ENCODE data around the gene FAM83D. TPM values are rescaled to one million over a fixed set of nuclear protein-coding genes. Genes with fewer than 3 reads are reported as not detected.
"Not testable (repeated sequence)": the region's sequence is repeated elsewhere in the genome, so short reads cannot be mapped to it uniquely, and the experiment has no call there.

Gene FAM83D
- total RNA-seq, 1 donor from 2014 or later, result 11.7 TPM

DNA sequence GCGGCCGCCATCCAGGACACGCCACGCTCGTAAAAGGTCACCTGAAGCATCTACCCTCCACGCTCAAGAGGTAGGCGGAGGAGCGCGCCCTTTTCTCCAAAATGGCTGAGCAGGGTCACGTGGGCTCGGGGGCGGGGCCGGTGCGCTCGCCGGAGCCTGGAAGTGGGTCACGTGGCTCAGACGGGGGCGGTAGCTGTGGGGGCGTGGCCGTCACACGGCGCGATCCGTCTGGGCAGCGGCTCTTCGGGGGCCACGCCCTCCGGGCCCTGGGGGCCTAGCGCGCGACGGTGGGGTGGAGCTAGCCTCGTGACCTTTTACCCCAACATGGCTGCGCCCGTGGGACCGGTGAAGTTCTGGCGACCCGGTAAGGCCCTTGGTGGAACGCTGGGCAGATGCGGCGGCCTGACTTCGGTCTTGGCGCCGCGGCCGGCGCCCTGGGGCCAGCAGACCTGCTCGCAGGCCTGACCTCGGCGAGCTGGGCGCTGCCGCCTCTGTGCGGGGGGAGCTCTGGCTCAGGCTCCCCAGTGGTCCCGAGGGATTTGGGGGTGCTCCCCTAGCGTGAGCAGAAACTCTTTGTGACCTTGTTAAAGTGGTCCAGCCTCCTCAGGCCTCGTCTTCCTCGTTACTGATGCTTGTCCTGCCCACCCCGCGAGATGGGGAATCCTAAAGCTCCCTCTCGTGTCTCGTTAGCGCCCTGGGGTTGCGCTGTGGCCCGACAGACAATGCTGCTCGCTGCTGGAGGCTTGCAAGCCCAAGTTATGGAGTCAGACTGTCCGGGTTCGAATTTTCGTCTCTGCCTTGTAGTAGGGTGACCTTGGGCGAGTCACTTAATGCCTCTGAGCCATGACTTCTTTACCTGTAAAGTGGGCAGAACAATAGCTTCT lies 36.1 kb downstream of the FAM83D start, which contains the start of gene DHX35:
DHX35 (plus strand) TSS at position 301 of the 884 bp plus-strand sequence; CDS start at position 325, 24 bp downstream.
- DNase-seq (ENCODE audit: extremely low read depth, low read depth, low spot score), result peak; percentile 44

DNA sequence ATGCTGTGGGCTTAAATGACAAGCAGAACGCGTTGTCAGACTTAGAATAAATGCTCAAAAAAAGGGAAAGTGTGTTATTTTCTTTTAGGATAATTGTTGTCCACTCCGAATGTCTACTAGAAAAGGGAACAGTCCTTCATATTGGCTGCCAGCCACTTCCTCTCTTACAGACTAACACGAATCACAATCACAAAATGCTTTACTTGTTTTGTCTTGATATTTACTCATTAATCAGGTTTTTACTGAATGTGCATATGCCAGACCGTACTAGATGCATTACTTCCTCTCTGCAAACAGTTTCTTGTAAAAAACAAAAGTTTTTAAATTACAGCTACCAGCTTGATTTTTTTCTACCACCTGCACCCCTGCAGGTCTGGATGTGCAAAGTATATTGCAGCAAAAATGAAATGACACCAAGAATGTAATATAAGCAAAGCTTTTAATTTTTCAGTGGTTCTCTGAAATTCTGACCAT lies 36.7 kb downstream of the FAM83D start:
- DNase-seq (ENCODE audit: extremely low read depth, low read depth, low spot score), result no peak

DNA sequence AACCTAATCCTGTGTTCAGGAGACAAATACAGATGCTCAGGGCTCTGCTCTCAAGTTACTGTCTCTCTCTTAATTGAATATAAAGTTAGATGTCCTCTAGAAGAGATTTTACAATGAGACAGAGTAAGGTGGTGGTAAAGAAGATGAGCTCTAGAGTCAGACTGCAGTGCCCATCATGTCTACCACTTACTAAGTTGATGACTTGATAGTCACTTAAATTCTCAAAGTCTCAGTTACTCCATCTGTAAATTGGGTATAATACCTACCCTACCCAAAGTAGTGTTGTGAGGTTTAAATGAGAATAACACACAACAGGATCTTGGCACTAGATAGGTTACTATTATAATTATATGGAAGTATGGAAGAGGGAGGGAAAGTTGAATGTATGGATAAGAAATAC lies 37.5 kb downstream of the FAM83D start:
- no peak for DNase-seq (ENCODE audit: extremely low read depth, low read depth, low spot score)

DNA sequence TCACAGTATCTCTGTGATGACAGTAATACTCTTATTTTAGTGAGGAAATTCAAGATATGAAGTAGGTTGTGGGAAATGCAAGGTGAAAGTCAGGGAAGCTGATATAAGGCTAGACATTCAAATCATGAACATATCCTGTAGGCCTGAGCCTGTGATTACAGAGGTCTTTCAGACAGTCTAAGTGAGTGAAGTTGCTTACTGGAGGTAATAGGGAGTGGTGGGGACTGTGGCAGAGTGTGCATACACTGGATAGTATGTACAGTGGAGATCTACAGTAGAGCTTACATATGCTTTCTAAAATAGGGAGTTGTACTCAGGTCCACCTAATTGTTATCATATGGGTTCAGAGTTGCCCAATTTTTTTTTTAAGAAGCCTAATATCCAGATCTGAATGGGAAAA lies 39.0 kb downstream of the FAM83D start:
- no peak for DNase-seq (ENCODE audit: extremely low read depth, low read depth, low spot score)

DNA sequence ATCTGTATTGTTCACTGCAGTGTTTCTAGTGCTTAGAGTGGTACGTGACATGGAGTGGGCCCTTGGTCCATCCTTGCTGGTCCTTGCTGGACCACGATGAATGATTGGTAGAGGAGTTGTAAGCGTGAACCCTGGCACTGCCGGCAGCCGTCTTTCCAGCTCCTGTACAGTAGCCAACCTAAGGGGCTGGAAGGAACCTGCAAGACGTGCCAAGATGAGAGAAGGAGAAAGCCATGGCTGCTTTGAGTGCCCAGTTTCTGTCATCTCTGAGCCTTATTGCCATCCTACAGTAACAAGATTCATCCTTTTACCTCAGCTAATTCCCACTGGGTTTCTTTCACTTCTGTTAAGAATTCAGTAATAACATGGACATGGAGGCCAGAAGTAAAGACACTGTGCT lies 41.9 kb downstream of the FAM83D start:
- no peak for DNase-seq (ENCODE audit: extremely low read depth, low read depth, low spot score)

DNA sequence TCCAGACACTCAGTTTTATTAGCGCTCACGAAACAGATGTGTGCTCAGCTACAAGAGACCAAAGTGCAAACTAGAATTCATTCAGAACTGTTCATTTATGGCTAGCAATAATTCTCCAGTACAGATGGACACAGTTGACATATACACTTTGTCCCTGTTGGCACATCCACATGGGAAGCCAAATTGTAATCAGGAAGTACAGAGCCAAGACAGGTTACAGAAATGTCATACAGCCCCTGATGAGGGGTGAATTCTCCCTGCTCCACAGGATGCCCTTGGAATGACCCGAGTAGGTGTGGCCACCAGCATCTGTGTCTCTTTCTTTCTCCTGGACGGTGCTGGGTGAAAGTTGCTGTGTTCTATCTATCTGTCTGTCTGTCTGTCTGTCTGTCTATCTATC lies 43.5 kb downstream of the FAM83D start:
- DNase-seq (ENCODE audit: extremely low read depth, low read depth, low spot score), result no peak

DNA sequence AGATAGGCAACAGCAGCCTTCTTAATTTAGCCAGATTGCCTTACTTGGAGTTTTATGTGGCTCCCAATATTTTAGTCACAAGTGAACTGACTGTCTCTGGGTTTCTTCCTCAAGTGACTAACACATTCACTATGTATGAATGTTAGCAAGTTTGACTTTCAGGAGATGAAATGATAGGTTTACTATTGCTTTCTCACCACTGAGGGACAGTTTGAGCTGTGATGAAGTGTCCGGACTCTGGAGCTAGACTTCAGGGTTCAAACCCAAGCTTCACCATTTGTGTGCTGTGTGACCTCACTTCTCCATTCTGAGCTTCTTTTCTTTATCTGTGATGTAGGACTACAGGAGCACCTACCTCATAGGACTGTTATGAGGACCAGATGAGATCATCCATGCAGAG lies 44.1 kb downstream of the FAM83D start:
- DNase-seq (ENCODE audit: extremely low read depth, low read depth, low spot score), result no peak

DNA sequence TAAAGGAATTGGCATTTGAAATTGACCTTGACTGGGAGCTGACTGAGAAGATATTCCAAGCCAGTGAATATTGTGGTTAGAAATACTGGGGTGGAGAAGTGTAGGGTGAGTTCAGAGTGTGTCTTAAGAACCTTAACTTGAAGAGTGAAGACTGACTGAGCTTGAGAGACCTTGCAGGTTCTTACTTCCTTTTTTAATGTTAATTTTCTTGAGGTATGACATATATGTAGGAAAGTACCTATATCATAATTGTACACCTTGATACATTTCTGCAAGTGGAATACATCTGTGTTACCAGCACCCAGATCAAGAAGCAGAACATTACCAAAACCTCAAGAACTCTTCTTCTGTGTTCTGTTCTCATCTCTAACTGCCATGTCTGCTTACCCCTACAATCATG lies 46.9 kb downstream of the FAM83D start:
- DNase-seq (ENCODE audit: extremely low read depth, low read depth, low spot score), result no peak

DNA sequence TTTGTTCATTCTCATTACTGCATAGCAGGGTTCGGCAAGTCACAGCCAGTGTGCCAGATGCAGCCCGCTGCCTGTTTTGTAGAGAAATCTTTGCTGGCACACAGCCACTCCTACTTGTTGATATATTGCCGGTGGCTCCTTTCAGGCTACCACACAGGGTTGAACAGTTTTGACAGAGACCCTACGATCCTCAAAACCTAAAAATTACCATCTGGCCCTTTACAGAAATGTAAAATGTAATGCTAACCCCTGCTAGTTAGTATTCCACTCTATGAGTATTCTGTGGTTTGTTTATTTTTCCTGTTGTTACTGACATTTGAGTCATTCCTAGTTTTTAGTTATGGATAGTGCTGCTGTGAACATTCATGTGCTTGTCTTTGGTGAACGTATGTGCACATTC lies 47.4 kb downstream of the FAM83D start:
- DNase-seq (ENCODE audit: extremely low read depth, low read depth, low spot score), result no peak

DNA sequence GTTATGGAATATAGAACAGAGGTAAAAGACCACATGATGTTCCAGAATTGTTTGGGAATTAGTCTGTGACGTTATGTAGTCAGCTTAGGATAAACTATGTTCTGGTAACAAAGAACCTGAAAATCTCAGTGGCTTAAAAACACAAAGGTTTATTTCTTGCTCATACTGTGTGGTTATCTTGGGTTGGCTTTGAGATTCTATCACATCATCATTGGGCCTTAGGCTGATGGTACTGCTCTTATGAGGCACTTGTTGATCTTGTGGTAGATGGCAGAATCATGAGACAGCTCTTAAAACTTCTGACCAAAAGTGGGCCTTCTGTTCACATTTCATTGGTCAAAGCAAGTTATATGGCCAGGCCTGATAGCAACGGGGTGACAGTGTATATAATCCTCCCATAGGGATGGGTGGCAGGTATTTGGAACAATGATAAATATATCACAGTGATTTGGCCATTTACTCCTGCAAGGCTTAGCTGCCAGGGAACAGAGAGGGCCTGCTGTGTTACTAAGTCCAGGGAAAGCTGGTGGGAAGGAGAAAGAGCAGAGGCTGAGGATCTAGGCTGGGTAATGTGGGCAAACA lies 49.4 kb downstream of the FAM83D start:
- DNase-seq (ENCODE audit: extremely low read depth, low read depth, low spot score), result no peak

DNA sequence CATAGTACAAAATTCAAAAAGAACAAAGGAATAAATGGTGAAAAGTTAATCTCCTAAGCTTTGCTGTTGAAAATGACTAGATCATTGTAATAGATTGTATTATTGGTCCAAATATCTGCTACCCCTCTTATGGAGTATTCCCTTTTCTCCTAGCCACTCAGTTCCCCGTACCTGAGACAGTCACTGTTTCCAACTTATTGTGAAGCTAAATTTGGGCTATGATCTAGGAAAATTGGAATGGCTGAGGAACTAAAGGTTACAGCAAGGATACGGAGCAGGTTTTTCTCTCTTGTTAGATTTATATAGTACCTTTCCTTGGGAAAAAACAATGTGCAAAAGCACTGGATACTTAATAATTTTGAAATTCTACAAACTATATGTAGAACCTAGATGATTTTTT lies 53.2 kb downstream of the FAM83D start:
- no peak for DNase-seq (ENCODE audit: extremely low read depth, low read depth, low spot score)

DNA sequence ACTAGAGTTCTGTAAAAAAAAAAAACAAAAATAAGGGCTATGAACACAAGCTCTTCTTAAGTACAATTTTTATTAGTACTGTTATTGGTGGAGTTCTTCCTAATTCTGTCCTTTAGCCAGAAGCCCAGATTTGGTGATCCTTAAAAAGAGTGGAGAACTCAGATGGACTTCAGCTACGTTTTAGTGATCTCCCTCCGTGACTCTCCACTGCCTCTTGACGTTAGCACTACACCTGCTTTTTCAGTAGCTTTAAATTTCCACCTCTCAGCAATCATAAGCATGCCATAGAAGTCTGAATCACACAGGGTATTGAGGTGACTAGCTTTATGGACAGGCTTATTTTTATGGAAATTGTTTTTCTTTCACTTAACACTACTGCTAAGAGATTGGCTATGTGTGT lies 53.6 kb downstream of the FAM83D start:
- DNase-seq (ENCODE audit: extremely low read depth, low read depth, low spot score), result no peak

DNA sequence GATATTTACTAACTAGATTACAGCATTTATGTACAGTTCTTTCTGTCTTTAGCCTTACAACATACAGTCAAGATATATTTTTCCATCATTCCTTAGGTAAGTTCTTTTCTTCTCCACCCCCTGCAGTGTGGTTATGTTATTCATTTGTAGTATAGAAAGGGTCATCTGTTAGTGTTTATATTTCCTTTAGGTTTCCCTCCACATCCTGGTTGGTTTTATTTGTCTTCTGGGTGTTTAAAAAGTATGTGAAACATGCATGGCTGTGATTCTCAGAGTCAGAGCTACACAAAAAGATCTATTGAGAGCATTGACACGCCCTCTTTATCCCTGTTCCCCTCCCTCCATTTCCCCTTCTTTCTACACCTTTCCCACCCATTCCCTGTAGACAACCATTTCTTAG lies 56.1 kb downstream of the FAM83D start:
- no peak for DNase-seq (ENCODE audit: extremely low read depth, low read depth, low spot score)

DNA sequence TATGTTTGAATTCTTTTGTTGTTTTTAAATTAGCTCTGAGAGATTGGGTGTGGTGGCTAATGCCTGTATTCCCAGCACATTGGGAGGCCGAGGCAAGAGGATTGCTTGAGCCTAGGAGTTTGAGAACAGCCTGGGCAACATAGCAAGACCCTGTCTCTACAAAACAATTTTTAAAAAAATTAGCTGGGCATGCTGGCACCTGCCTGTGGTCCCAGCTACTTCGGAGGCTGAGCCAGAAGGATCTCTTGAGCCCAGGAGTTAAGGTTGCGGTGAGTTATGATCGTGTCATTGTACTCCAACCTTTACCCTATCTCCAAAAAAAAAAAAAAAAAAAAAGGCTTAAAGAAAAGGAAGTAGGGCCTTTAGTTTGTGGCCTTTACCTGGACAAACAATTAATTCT lies 58.8 kb downstream of the FAM83D start:
- no peak for DNase-seq (ENCODE audit: extremely low read depth, low read depth, low spot score)

DNA sequence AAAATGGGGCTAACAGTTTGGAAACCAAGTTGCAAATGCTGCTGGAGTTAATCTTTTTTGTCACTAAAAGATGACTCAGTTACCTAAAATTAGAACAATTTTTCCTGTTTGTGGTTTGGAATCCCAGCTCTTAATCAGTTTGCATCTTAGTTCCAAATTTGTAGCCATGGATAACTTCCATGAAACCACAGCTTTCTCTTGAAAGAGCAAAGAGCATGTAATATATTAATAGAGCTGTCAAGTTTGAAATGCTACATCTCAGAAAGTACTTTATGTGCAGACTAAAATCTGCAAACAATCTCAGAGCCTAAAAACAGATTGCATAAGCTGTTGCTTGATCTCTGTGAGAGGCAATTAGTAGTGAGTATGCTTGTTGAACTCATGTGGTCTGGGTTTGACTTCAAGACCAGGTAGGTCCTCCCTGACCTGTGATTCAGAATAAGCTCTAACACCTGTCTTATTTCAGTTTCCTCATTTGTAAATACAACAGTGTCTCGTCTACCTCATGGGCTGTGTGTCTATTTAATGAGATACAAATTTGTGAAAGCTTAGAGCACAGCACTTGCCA lies 59.5 kb downstream of the FAM83D start:
- no peak for DNase-seq (ENCODE audit: extremely low read depth, low read depth, low spot score)

DNA sequence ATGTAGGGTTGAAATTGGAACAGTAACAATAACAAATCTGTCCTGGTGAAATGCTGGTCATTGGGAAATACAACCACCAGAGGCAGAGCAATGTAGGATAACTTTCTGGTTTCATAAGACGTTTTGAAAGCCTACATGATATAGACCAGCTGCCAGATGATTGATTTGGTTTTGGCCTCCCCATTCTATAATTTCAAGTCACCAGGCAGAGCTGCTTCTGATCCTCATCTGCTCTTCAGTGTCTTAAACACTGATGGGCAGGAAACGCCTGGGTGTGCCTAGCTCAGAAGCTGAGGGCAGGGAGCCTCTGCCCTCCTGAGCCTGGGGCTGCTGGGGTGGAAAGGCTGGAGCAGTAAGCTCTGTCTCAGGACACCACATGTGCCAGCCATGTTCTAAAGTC lies 60.4 kb downstream of the FAM83D start:
- DNase-seq (ENCODE audit: extremely low read depth, low read depth, low spot score), result no peak

DNA sequence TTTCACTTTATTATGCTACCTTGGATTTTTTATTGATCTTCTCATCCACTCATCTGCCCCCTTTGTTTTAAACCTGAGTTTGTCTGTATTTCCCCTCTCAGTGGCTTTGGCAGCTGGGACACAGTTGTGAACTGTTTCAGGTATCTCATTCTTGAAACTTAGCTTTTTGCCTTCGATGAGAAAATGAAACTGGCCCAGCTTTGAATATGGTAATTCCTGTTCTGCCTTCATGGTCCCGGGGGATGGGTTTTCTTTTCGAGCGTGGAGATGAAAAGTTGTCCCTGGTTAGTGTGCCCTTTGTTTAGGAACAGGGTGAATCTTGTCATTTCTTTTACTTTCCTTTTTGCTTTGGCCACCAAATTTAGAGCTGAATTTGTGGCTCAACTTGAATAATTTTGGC lies 61.6 kb downstream of the FAM83D start:
- DNase-seq (ENCODE audit: extremely low read depth, low read depth, low spot score), result no peak

DNA sequence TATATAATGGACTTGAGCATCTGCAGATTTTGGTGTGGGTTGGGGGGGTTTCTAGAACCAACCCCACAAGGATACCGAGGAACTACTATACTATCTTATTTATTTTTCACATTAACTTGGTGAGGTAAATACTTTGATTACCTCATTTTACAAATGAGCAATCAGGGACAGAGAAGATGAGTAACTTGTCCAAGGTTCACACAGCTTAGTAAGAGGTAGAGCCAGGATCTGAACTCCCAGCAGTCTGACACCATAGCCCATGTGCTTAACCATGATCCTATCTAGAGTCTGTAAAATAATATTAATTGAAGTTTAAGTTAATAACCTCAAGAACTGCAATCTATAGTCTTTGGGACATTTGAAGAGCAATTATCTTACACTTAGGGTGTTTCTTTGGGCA lies 64.5 kb downstream of the FAM83D start:
- no peak for DNase-seq (ENCODE audit: extremely low read depth, low read depth, low spot score)

DNA sequence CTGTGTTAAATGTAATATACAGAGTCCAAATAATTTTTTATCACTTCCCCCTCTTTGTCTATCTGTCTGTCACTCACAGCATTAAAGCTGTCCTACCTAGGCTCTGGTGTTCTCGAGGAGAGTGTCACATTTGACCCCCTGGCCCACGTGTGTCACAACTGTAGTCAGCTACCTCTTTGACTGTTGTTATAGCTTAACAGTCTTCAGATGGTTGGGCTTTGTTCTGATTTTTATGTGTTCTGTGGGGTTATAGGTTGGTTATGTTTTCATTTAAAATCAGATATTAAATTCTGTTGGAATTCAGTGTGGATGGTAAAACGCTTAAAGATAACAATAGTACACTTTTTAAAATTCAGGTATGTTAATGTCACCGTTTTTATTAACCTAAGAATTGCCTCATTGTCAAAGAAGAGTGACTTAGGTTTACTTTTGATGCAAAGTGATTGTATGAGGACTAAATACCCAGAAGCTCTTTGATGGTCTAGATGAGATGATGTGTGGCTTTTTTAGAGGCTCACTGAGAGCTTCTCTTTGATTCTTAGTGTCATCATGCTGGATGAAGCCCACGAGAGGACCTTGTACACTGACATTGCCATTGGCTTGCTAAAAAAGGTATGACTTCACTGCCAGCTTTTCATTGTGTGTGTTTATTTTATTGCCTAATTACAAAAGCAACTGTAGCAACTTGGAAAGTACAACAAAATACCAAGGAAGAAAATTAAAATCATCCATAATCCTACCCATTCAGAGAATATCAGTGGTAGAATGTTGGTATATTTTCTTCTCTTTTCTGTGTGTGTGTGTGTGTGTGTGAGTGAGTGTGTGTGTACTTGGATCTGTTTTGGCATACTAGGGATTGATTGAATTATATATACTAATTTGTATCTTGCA lies 65.8 kb downstream of the FAM83D start:
- DNase-seq (ENCODE audit: extremely low read depth, low read depth, low spot score), result no peak

DNA sequence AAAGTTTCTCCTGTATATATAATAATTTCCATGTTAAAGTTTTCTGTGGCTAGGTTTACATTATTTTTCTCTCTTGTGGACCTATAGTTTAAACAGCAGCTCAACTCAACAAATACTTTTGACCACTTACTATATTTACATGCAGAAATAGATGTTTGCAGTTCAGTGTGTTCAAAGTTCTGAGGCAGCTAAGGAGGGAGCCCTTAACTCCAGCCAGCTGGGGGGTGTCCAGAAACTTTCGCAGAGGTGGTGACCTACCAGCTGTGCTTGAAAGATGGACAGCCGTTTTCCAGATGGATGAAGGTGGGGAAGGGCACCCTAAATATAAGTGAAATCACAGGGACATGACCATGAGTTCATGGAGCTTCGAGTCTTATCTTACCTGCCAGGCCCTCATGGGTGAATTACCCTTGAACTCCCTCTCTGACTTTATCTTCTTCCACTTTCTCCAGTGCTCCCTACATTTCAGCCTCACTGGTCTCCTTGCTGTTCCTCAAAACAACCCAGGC lies 69.4 kb downstream of the FAM83D start:
- DNase-seq (ENCODE audit: extremely low read depth, low read depth, low spot score), result no peak

DNA sequence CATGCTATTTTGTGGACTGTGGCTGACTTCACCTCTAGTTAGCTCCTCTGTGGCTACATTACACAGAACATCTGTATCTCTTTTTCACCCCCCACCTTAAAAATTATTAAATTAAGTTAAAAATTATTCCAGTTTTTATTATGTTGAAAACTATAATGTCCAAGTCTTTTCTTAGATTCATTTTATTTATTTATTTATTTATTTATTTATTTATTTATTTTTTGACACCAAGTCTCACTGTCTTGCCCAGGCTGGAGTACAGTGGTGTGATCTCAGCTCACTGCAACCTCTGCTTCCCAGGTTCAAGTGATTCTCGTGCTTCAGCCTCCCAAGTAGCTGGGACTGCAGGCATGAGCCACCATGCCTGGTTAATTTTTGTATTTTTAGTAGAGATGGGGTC lies 70.6 kb downstream of the FAM83D start:
- DNase-seq (ENCODE audit: extremely low read depth, low read depth, low spot score), result not testable (repeated sequence)
